HEK293T (cell line): ENCODE data around the gene MICU1.

Experiments used
- ARNT ChIP-seq: fragments of 450-650 bp; IDR thresholded peaks from 2 replicates; pipeline ENCODE4 v1.6.1; 2017; ENCODE audit warnings: mild to moderate bottlenecking
- FOXA1 ChIP-seq: fragments of 450-650 bp; IDR thresholded peaks from 2 replicates; pipeline ENCODE4 v1.6.1; 2016; ENCODE audit warnings: mild to moderate bottlenecking
- SUZ12 ChIP-seq: fragments of 450-650 bp; IDR thresholded peaks from 2 replicates; pipeline ENCODE4 v1.6.1; 2016; ENCODE audit warnings: mild to moderate bottlenecking

DNA sequence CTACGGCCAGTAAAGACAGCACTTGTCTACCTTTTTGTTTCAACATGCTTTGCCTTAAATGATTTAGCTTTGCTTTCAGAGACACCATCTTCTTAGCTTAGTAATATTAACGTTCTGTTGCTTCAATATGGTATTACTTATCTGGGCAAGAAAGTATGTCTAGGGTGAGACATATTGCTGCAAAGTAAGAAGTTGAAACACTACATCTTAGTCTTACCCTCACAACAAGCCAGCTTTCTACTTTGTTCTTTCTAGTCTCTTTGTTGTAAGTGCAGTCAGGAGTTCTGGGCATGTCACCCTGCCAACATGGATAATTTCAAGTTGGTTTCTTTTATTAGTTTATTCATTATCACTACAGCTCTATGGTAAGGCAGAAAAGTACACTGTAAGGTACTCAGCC, 148.4 kb downstream of the MICU1 start:
- TF ChIP-seq ARNT, result no peak
- TF ChIP-seq FOXA1, result no peak
- no peak for TF ChIP-seq SUZ12
